Adipocyte (in vitro differentiated cells): ENCODE data around the gene ATG5.

Source experiments
- DNase-seq: peaks from one replicate; pipeline ENCODE4 v3.0.0-alpha.2; 2015; ENCODE audit warnings: low read depth
- H3K27me3 ChIP-seq: replicated peaks from 2 replicates; pipeline ENCODE4 v1.7.0; 2013; ENCODE audit warnings: mild to moderate bottlenecking, low read length, moderate library complexity; ENCODE audit not compliant: control insufficient read depth, insufficient read depth
- H3K36me3 ChIP-seq: 2 replicates; pipeline ENCODE4 v1.7.0; 2013; ENCODE audit warnings: low read length, mild to moderate bottlenecking, moderate library complexity; ENCODE audit not compliant: control insufficient read depth, insufficient read depth, severe bottlenecking
- H3K4me1 ChIP-seq: 2 replicates; pipeline ENCODE4 v1.7.0; 2013; ENCODE audit warnings: mild to moderate bottlenecking, low read length, moderate library complexity; ENCODE audit not compliant: control insufficient read depth, insufficient read depth
- H3K4me3 ChIP-seq: 2 replicates; pipeline ENCODE4 v1.7.0; 2013; ENCODE audit warnings: mild to moderate bottlenecking, low read length, moderate library complexity
- H3K9ac ChIP-seq: 2 replicates; pipeline ENCODE4 v1.7.0; 2013; ENCODE audit warnings: mild to moderate bottlenecking, low read length, moderate library complexity
- H3K9me3 ChIP-seq: 2 replicates; pipeline ENCODE4 v1.7.0; 2013; ENCODE audit warnings: mild to moderate bottlenecking, low read length, moderate library complexity; ENCODE audit not compliant: control insufficient read depth

ATG5 gene

DNA sequence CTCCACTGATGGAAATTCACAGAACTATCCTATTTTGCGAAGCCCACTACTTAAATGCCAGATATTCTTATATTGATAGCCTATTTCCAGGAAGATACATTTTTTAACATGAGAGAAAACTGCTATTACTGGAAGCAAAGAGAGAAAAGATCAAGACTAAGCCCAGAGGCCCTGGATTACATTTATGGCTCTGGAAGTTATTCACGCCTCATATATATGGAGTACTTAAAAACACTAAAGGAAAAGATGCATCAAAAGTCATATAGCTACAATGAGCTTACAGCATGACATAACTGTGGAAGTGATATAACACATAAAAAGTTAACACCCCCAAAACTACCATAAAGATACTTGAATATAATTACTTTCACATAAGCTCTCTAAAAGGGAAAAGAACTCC lies 19.8 kb downstream of the ATG5 start:
- H3K36me3 ChIP-seq, result peaks cover 4% of the 10 kb centered on the region
- DNase-seq, result no peak

DNA sequence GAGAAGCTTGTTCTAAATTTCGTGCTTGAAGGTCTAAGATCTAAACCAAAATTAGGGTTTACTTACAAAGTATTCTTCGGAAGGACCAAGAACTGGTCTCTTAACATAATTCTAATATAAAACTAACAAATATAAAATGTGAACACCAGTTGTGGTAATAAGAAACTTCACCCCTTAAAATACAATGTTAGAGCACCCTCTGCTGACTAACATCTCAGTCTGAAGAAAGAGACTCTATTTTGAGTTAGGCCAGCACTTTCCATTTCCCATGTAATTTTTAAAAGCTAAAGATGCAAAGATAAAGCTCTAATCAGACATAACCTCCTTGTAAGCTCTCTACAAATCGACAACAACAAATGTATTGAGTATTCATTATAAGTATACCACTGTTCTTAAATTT lies 24.6 kb downstream of the ATG5 start:
- no peak overlapping the region for H3K4me3 ChIP-seq
- peaks cover 13% of the 10 kb centered on the region for H3K4me1 ChIP-seq
- DNase-seq, result peak; percentile 83
- H3K9ac ChIP-seq, result no peak overlapping the region
- no peaks in the 10 kb centered on the region for H3K27me3 ChIP-seq
- H3K9me3 ChIP-seq, result no peaks in the 10 kb centered on the region
- H3K36me3 ChIP-seq, result no peaks in the 10 kb centered on the region

More for the DNA sequence above, 19.8 kb downstream of the ATG5 start:
- H3K27me3 ChIP-seq, result no peaks in the 10 kb centered on the region
- no peaks in the 10 kb centered on the region for H3K9me3 ChIP-seq
- H3K9ac ChIP-seq, result no peak overlapping the region
- H3K4me3 ChIP-seq, result no peak overlapping the region
- H3K4me1 ChIP-seq, result peaks cover 17% of the 10 kb centered on the region

DNA sequence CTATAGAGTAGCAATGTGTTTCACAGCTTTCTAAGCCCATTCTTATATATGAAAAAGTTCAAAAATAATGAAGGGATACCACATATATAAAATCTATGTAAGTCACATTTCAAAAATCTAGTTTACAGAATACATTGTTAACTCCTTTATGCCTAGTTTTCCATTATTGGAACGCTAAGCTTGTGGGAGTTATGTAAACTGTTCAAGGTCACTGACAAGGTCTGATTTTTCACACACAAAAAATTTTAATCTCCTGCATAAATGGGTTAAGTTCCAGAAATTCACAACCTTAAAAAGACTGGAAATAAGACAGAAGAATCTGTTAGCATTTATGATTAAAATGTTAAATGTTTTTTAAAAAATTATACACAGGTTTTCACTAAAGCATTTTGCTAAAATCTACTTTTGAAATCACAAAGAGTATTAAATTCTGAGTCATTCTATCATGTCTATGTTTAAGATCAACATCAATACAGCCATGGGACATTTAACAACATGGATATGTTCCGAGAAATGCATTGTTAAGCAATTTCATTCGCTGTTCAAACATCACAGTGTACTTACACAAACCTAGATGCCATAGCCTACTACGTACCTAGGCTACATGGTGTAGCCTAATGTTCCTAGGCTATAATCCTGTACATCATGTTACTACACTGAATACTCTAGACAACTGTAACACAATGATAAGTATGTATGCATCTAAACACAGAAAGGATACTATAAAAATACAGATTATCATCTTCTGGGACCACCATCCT lies 25.4 kb downstream of the ATG5 start:
- Histone ChIP-seq H3K9me3 (no peaks in the 10 kb centered on the region), H3K4me3 (no peak overlapping the region), H3K36me3 (no peaks in the 10 kb centered on the region), H3K9ac (no peak overlapping the region), H3K4me1 (peaks cover 13% of the 10 kb centered on the region), H3K27me3 (no peaks in the 10 kb centered on the region)
- DNase-seq, result no peak

DNA sequence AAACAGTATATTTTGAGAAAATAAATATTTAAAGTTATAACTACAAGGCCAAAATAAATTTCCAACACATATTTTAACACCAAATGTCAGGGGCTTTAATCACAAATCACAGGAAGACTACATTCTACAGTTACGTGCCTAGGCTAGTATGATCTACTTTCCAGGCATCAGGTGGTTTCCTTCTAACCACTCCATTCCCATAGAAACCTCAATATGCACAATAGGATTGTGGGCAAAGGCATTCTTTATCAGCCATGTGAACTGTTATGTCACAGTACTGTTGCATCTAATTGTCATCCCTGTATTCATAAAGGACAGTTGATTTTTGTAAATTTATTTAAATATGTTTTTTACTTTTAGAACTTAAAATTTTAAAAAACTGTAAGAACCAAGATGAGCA lies 32.4 kb downstream of the ATG5 start:
- Histone ChIP-seq H3K36me3 (peaks cover 23% of the 10 kb centered on the region), H3K27me3 (no peaks in the 10 kb centered on the region), H3K4me3 (no peak overlapping the region), H3K9me3 (peaks cover 13% of the 10 kb centered on the region), H3K4me1 (peaks cover 13% of the 10 kb centered on the region), H3K9ac (no peak overlapping the region)
- DNase-seq, result no peak

GRCh38 chr6:106290954-106291353 lies 34.6 kb downstream of the ATG5 start:
- Histone ChIP-seq H3K4me3 (no peak overlapping the region), H3K9me3 (peaks cover 13% of the 10 kb centered on the region), H3K27me3 (no peaks in the 10 kb centered on the region), H3K4me1 (peaks cover under 1% of the 10 kb centered on the region), H3K9ac (no peak overlapping the region), H3K36me3 (peaks cover 23% of the 10 kb centered on the region)
- DNase-seq, result no peak

- H3K4me3 ChIP-seq, result no peak overlapping the region
- peaks cover 13% of the 10 kb centered on the region for H3K9me3 ChIP-seq
- H3K36me3 ChIP-seq, result peaks cover 23% of the 10 kb centered on the region
- DNase-seq, result no peak
- no peak overlapping the region for H3K9ac ChIP-seq
- H3K27me3 ChIP-seq, result no peaks in the 10 kb centered on the region
- H3K4me1 ChIP-seq, result no peaks in the 10 kb centered on the region
Observed at GRCh38 chr6:106290032-106290431, 35.5 kb downstream of the ATG5 start.

DNA sequence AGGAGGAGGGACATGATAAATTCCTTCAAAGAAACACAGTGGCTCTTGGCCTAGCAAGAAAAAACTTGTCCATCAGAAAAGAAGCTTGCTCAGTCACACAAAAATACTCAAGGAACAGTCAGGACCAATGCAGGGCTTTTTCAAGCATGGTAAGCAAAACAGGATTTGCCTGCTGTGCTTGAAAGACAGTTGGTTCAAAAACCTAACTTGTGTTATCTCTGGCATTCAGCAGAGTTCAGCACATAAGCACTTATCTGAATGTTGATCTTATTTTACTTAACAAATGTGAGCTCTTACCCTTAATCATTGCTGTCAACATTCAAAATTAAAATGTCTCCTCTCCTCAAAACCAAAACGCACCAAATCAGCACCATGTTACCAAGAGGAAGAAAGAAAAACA lies 38.3 kb downstream of the ATG5 start:
- Histone ChIP-seq H3K36me3 (peaks cover 23% of the 10 kb centered on the region), H3K9ac (no peak overlapping the region), H3K4me3 (no peak overlapping the region), H3K27me3 (no peaks in the 10 kb centered on the region), H3K9me3 (peaks cover 13% of the 10 kb centered on the region), H3K4me1 (no peaks in the 10 kb centered on the region)
- peak; percentile 7 for DNase-seq

DNA sequence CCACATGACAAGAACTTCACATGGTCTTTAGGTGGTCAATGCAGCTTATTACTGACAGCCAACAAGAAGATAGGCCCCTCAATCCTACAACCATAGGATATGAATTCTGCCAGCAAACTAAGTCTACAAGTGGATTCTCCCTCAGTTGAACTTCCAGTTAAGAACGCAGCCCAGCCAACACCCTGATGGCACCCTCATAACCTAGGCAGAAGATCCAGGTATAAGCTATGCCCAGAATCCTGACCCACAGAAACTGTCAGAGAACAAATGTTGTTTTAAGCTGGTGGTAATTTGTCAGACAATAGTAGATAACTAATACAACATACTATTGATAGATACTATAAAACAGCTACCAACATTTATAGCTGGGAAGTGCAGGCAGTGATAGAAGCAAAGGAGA lies 38.8 kb downstream of the ATG5 start:
- H3K9me3 ChIP-seq, result peaks cover 13% of the 10 kb centered on the region
- no peak overlapping the region for H3K9ac ChIP-seq
- no peaks in the 10 kb centered on the region for H3K4me1 ChIP-seq
- no peaks in the 10 kb centered on the region for H3K27me3 ChIP-seq
- DNase-seq, result no peak
- no peak overlapping the region for H3K4me3 ChIP-seq
- peaks cover 19% of the 10 kb centered on the region for H3K36me3 ChIP-seq

DNA sequence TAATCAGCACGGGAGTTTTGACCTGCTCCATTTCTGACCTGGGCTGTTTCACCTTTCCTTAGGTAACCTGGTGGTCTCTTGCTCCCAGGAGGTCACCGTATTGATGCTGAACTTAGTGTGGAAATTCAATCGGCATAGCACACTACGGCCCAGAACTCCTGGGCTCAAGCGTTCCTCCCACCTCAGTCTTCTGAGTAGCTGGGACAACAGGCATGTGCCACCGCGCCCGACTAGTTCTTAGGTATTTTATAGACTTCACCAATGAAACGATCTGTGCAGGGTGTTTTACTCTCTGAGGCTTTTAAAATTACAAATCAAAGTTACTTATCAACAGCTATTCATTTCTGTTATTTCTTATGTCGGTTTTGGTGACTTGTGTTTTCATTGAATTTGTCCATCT lies 42.1 kb downstream of the ATG5 start:
- no peak overlapping the region for H3K9ac ChIP-seq
- H3K4me3 ChIP-seq, result no peak overlapping the region
- peaks cover 6% of the 10 kb centered on the region for H3K36me3 ChIP-seq
- no peaks in the 10 kb centered on the region for H3K9me3 ChIP-seq
- DNase-seq, result no peak
- H3K4me1 ChIP-seq, result no peaks in the 10 kb centered on the region
- H3K27me3 ChIP-seq, result no peaks in the 10 kb centered on the region

DNA sequence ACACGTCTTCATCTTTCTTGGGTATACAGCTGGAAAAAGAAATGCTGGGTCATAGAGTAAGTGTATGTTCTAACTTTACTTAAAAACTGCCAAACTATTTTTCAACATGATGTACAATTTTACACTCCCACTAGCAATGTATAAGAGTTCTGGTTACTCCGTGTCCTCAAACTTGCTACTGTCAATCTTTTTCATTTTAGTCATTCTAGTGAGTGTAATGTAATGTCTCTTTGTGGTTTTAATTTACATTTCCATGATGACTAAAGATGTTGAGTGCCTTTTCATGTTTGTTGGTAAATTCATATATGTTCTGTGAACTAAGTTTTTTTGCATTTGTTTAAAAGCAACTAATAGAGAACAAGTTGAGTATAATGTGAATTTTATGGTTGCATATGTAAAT lies 43.9 kb downstream of the ATG5 start:
- H3K9me3 ChIP-seq, result no peaks in the 10 kb centered on the region
- no peak overlapping the region for H3K4me3 ChIP-seq
- H3K27me3 ChIP-seq, result no peaks in the 10 kb centered on the region
- H3K9ac ChIP-seq, result no peak overlapping the region
- no peak for DNase-seq
- H3K36me3 ChIP-seq, result peaks cover 6% of the 10 kb centered on the region
- no peaks in the 10 kb centered on the region for H3K4me1 ChIP-seq

DNA sequence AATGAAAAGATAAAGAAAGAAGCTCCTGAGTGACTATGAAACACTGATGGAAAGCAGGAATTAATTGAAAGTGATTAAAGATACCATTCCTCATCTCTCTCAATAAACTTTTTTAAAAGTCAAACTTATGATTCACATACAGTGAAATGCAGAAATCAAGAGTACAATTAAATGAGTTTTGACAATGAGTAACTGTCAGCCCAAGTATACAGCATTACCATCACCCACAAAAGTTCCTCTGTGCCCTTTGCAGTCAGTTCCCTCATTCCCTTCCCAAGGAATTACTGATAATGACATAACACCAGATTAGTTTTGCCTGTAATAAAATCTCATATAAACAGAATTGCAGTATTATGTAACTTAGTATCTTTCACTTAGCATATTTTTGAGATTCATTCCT lies 44.5 kb downstream of the ATG5 start:
- DNase-seq, result no peak
- peaks cover 6% of the 10 kb centered on the region for H3K36me3 ChIP-seq
- H3K4me3 ChIP-seq, result no peak overlapping the region
- no peaks in the 10 kb centered on the region for H3K9me3 ChIP-seq
- no peaks in the 10 kb centered on the region for H3K27me3 ChIP-seq
- H3K4me1 ChIP-seq, result no peaks in the 10 kb centered on the region
- no peak overlapping the region for H3K9ac ChIP-seq

DNA sequence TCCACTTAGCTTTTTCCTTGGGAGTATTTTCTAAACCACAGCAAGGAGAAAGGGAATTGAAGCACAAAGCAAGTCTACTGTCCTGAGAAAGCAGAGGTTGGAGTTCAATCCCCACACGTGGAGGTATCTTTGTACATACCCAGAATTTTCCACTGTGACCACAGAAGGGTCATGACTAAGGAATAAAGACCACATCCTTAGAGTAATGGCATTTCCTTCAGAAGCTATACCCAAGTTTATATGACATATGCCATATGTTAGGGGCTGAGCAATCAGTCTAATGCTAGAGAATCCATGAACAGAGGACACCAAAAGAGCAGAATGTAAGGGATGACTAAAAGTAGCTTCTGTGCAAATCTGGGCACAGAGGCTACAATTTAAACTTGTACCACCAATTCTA lies 46.4 kb downstream of the ATG5 start:
- H3K4me3 ChIP-seq, result no peak overlapping the region
- no peak overlapping the region for H3K9ac ChIP-seq
- no peaks in the 10 kb centered on the region for H3K9me3 ChIP-seq
- no peaks in the 10 kb centered on the region for H3K27me3 ChIP-seq
- no peak for DNase-seq
- peaks cover 5% of the 10 kb centered on the region for H3K36me3 ChIP-seq
- peaks cover 8% of the 10 kb centered on the region for H3K4me1 ChIP-seq
